NCI-H748 (cell line): Measurements from ENCODE around the gene EXOC2.
"Not testable (repeated sequence)": the region's sequence is repeated elsewhere in the genome, so short reads cannot be mapped to it uniquely, and the experiment has no call there.

Experiments used
- DNase-seq: peaks from one replicate; lab custom pipeline; 2025; ENCODE audit not compliant: unreplicated experiment; lab: John Stamatoyannopoulos, UW

EXOC2 gene

DNA sequence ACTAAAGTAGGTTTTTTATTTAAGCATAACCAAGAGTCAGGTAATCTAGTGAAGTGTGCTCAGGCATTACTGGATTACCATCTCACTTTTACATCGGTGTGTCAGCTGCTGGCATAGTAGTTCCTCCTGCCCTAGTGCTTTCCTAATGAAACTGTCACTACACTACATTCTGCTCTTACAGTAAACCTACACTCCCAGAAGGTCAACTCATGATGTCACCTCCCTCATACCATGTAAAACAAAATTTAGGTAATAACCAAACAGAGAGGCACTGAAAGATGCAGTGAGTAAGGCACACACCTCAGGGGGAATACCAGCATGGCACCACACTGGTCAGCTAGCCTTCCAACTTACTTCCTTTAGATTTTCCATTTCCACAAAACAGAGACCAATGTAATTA is 59.3 kb downstream of the EXOC2 start:
- DNase-seq: no peak

DNA sequence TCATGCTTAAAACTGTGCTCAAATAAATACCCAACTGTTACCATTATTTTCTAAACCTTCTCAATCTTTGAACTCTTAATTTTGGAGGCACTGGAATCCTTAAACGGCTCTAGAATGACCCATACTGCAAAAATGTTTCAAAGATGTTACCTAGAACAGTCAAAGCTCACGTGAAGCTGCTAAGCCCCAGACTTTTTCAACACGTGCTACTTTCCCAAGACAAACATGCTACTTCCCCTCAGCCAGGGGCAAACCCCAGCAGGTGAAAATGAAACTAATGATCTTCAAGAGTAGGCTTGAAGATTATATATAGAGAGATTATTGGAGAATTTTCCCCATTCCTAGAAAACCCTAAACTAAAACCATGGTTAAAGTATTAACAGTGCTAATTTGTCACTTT is 64.2 kb downstream of the EXOC2 start:
- DNase-seq: no peak

DNA sequence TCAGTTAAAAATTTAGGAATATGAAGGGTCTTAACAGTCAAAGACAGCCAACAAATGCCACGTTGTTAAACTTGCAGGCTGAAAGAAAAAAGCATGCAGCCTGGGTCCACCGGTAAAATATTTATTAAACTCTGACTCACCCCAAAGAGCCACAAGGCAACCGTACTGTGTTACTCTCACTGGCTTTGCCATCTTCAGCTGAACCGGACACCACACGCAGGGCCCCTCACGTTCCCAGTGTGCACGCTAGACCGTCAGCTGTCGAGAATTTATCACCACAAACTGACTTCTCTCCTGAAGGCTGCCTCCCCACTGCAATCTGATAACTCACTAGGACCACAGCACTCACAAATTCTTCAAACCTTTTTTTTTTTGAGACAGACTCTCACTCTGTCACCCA is 66.7 kb downstream of the EXOC2 start:
- no peak for DNase-seq

DNA sequence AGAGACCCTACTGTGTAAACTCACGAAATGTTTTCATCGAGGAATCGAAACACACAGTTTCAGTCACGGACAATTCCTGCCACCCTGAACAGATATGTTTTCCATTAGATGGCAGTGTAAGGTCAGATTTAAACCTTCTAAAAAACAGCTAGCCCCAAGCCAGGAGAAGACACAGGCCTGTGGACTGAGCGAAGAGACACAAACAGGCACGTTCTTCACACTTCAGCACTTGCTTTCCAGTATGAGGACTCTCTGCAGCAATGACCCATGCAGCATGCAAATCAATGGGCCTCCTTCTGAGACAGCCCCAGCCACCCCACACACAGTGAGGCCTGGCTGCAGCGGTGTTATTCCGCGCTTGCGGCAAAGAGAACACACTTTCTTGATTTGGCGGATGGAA is 68.0 kb downstream of the EXOC2 start:
- DNase-seq: peak; percentile 19

DNA sequence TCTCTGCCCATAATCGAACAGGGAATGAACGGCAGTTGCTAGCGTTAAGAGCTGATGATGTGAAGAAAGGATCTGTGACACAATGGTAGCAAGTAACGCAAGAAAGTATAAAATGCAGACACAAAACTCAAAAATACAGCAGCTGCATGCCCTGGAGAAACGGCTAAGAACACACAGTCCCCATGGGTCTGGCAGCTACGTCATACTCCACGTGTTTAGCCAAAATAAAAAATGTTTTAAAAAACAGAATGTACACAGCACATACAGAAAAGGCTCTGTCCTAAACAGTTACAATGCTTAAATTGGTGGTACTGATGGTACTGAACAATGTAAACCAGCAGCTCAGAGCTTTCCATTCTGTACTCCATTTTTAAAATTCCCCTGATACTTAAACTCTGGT is 70.5 kb downstream of the EXOC2 start:
- DNase-seq: no peak

DNA sequence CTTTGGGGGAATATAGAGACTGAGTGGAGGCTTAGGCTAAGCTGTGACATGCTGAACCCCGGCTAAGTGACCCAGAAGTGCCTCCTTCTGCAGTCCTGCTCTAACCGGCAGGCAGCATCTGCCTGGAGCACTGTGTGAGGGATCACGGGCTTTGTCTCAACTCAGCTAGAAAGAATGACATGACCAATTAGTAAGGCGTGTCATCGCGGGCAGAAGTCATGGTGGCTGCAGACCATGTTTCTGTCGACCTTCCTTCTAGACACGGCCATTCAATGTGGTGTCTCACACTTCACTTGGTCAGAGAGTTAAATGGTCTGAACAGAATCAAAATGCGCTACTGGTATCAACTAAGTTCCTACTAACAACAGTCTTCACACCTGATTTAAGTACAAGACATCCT is 71.0 kb downstream of the EXOC2 start:
- DNase-seq: no peak

DNA sequence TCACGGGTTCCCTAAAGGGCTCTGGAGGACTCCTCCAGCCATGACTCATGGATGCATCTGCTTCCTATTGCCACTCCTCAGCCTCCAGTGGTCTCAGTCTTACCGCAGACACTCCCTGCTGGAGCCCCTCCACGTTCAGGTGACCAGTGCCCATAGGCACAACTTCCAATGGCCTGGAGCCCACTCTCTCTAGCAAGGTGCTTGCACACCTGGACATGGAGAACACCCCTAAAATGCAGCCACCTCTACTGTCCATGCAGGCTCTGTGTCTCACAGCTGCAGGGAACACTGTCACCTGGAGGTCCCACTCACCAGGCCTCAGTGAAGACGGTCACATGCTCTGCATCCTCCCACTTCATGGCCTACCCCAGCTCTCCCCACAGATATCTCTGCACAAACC is 72.0 kb downstream of the EXOC2 start:
- no peak for DNase-seq

DNA sequence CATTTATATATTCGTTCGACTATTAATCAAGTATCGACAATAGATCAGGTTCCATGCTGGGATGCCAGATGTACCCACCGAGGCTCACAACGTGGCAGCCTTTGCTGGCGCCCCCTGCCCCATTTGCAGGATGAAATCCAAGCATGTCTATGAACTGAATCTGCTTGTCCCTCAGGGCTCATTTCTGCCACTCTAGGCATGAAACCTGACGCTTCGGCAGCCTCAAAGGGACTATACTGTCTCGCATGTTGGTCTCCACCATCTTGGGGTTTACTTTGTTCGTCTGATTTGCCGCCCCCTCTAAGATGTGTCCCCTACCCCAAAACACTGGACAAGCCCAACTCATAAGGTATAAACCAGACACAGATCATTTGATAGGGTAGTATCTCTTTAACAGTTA is 72.8 kb downstream of the EXOC2 start:
- no peak for DNase-seq

DNA sequence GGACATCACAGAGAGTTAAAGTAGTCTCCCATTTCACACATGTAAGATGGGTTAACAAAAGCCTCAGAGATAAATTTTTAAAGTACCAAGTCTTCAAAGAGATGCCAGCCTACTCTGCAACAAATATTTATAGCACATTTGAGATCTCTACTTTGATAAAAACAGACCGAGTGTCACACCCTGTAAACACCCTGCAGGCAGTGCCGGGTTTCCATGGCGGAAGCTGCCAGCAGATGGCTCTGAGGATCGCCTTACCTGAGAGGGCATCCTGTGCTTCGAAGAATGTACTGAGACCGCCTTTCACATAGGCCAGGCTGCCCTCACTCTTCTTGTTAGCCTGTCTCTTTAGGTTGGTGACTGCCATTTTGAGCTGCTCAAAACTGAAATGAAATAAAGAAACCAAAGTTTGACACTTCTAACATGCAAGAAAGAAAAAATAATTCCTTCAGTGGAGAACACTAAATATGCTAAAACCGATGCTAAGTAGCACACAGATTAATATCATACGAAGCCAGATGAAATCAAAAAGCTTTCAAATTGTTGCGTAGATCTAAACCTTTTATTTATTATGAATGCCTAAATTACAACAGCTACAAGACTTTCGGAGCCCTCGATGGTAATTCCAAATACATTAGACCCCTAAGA is 75.4 kb downstream of the EXOC2 start:
- peak; percentile 59 for DNase-seq

DNA sequence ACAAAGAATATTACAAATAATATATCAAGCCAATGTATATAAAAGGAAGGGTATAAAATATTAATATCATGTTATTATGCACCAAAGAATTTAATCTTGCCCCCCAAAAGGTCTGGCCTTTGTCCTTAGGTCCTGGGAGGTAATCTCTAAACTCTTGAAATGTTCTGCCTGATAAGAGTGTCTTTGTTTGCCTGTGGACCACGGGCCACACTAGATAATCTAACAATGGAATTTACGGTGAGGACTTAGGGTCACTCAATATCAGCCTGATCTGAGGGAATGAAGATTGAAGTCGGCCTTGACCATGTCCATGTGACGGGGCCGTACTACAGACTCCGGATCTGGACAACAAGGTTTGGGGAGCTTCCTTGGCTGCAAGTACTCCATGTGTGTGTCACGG is 79.0 kb downstream of the EXOC2 start:
- DNase-seq: no peak

DNA sequence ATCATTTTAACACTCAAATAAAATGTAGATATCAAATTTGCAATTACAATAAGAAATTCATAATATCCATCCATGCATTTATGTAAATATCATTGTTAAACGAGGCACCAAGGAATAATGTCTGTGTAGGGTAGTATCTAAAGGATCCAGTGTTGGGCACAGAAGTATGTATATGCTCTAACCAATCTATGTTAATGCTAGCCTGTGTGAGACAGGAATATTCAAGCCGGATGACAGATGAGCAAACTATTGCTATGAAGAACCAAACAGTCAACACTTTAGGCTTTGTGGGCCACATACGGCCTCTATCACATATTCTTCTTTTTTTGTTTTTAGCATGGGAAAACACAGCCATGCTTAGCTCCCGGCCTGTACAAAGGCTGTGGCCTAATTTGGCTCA is 81.0 kb downstream of the EXOC2 start:
- DNase-seq: no peak

DNA sequence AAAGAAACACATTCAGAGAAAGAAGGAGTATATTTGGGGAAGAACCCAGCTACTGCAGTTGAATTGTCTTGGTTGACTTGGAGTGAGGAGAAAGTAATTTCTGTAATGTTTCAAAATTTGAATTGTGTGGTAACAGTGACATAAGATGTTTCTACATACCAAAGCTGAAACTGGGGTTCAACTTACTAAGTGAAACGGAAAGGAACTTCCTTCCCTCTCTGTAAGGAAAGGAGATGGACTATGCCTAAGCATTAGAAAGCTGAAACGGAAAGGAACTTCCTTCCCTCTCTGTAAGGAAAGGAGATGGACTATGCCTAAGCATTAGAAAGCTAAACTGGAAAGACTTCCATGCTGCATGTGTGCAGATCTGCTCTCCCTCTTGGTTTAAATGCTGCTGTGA is 82.1 kb downstream of the EXOC2 start:
- no peak for DNase-seq

DNA sequence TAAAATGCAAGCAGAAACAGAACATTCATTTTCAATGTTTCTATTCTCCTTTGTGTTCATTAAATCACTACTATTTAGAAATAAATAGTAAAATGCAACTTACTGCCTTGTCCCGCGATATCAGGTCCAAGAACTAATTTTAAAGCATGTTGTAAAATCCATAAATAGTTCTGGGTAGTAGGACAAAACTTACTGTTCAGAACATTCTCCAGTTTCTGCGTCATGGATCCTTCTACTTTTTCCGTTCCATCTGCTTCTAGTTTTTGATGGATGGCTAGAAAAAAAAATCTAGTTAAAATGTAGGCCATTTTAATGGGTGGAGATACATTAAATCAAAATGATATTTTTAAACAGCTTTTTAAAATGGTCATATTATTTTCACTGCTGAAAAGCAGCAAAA is 83.0 kb downstream of the EXOC2 start:
- DNase-seq: no peak

DNA sequence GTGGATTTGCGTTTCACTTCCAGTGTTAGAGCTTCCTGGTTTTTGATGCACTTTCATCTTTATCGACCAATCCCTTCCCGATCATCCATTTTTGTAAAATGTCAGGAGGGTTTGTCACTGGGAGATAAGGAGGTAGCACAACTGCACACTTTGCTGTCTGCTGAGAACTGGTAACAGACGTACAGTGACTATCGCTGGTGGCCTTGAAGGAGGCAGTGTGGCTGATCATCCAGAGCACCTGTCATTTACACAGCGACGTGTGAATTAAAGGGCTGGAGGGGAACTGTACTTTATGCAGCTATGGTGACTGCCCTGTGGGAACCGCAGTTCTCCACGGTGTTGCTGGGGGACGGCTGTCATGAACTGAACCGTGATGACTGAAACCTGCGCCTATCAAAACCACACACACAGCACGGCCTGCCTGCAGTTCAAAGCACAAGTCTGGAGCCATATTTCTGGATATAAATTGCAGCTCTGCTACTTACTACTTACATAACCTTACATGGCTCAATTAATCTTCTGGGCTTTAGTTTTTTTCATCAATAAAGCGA is 86.0 kb downstream of the EXOC2 start:
- no peak for DNase-seq

DNA sequence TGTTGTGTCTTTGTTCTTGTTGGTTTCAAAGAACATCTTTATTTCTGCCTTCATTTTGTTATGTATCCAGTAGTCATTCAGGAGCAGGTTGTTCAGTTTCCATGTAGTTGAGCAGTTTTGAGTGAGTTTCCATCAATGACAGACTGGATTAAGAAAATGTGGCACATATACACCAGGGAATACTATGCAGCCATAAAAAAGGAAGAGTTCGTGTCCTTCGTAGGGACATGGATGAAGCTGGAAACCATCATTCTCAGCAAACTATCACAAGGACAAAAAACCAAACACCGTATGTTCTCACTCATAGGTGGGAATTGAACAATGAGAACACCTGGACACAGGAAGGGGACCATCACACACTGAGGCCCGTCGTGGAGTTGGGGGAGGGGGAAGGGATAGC is 87.0 kb downstream of the EXOC2 start:
- DNase-seq: not testable (repeated sequence)

DNA sequence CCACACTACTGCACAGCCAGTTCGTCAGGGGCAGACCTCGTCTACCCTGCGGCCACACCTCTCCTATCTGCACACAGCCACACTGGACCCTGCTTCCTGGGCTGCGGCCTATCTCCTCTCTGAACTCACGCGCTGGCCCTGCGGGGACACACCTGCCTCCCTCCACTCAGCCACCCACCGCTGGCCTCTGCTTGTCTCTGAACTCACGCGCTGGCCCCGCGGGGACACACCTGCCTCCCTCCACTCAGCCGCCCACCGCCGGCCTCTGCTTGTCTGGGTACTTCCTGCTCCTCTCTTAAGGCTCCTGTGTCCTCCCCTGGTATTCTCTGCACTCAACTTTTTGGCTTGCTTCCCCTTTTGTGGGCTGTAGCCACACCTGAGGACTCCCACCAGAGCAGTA is 88.4 kb downstream of the EXOC2 start:
- DNase-seq: peak; percentile 14

DNA sequence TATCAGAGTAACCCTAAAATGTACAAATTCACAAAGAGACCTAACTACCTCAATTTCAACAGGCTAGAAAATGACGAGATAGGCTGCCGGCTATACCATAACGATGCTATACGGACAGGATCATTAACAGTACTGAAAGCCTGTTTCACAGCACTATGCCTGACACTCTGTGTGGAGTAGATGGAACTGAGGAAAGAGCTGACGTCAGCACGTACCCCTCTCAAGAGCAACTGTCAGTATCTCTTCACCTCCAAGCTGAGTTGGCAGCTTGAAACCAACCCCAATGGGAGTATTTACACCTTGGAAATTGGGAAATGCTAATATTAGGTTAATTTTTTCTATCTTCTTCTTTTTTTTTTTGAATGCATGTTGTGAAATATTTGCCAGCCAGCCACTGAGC is 89.7 kb downstream of the EXOC2 start:
- no peak for DNase-seq

DNA sequence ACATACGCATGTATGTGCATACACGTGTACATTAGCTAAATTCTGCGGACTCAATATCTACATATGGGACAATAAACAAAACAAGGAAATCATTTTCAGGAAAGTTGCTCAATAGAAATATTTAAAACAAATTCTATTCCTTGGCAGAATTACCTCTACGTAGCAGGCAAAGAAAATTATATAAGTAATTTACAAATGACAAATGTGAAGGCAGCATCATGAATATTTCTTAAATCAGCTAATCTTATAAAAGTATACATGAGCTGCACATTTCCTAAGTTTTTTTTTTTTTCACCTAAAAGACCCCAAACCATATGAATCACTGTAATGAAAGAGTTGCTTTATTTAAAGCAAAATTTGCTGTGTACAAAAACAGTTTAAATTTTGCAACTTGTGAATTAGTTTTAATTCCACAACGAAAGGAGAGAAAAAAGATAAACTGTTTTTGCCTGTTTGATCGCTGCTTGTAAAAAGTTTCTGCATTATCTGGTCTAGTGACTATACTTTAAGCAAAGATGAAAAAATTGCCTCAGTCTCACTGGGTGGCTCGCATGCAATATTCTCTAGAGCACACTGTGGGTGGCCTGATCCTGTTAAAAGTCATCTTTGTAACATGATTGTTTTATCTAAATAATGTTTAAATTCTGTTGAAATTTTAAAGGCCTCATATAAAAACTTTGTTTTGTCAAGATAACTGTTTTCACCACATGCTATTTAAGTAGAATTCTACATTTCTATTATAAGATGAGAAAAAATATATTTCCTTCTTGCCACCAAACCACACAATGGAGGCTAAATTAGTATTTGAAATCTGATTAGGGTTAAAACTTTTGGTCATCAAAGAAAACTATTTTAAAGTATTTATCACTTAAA is 93.1 kb downstream of the EXOC2 start:
- no peak for DNase-seq

DNA sequence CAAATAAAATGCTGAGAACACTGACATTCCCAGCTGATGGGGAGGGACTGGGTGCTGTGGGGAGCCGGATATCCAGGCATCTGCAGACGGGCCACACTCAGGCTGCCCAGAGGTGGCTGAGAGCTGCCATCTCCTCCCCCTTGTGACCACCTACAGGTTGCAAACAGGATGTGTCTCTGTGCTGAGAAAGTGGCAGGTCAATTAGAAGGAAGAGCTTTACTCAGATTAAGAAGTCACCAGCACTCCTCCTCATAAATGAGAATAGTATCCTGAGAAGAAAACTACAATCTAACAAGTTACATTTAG is 99.1 kb downstream of the EXOC2 start:
- no peak for DNase-seq

DNA sequence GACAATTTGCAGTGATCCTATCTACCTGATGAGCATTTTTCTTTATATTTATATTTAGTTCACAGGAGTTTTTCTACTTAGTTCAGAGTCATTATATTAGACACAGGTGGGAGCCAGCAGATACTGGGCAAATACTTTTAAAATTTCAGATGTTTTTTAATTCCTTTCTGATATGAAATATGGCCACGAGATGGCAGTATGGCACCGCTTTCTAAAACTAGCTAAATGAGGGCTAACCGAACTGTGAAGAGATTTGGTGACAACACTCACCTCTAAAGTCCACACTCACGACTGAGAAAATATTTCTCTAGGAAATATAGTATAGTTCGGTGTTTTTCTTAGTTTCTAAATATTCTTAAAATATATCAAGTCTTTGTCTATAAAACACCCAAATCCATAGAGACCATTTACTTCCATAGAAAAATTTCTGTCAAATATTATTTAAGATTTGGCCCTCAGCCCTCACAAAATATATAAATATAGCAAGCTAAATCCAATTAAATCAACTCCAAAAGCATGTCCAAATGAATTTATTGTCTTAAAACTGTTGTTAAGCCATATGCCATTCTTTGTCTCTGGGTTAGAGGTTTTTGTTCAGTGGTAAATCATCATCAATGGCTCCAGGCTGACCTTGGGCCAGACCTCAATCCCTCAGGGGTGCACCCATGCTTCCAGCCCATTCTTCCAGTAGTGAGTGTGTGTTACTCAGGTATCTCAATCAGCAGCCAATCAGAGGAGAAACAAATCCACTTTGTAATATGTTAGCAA is 99.6 kb downstream of the EXOC2 start:
- peak; percentile 71 for DNase-seq

DNA sequence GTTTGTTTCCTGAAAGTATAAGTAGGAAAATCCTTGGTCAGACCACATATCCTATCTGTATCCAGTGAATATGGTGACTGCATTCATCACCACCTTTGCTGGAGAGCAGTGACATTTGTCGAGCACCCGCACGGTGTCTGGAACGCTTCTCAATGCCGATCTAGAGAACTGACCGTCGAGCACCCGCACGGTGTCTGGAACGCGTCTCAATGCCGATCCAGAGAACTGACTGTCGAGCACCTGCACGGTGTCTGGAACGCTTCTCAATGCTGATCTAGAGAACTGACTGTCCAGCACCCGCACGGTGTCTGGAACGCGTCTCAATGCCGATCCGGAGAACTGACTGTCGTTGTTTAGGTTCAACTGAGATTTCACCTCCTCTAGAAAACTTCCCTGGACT is 103.8 kb downstream of the EXOC2 start:
- DNase-seq: no peak

DNA sequence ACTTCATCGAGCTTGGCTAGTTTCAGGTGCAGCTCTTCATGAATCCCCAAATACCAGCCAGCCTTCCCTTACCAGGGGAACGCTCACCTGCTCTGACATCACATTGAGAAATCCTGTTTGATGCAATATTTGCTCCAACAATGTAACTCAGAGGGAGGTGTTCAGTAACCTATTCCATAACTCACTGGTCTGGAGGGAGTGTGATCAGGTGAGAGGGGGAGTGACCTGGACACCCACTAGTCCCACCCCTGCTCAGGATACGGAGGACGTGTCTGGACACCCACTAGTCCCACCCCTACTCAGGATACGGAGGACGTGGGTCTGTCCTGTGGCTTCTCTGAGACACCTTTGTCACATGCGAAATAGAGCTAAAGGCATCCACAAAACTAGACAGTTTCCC is 106.4 kb downstream of the EXOC2 start:
- peak; percentile 25 for DNase-seq
